HG03159 (cell line): ENCODE data around the gene SLC7A5.
"Not testable (repeated sequence)": the region's sequence is repeated elsewhere in the genome, so short reads cannot be mapped to it uniquely, and the experiment has no call there.

Source experiments
- ATAC-seq: cut with Tn5 transposase; IDR thresholded peaks from one replicate; pipeline ENCODE4 v1.9.1; 2021; ENCODE audit warnings: mild to moderate bottlenecking, moderate library complexity; ENCODE audit not compliant: unreplicated experiment

Gene SLC7A5

GRCh38 chr16:87824016-87824990 is 45.0 kb downstream of the SLC7A5 start:
- no peak for ATAC-seq

DNA sequence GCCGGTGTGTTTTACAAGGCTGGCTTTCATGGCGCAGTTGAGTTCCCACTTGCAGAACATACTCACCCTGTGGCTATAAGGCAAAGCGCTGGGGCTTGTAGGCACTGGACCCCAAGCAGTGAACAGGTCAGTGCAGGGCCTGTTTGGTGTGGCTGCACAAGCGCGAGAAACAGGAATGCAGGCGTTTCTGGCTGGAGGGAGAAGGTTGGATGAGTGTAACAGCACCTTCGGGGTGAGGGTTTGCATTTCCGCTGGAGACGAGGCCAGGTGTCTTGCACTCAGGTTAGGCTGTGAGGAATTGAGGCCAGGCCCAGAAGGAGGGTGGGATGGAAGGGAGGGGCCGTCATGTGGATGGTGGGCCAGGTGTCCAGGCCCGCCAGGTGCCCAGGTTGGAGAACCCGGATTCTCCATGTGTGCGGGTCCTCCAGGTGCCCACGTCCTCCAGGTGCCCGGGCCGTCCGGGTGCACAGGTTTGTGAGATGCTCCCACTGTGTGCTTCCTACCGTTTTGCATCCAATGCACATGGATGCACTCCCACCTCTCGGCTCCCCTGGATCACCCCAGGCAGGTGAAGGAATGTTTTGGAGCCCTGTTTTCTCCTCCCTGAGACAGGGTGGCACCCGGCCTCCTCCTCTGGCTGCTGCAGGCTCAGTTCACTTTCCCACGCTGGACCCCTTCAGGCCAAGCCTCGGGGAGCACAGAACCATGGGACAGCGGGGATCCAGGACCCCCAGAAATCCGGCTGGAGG is 46.0 kb downstream of the SLC7A5 start:
- no peak for ATAC-seq

DNA sequence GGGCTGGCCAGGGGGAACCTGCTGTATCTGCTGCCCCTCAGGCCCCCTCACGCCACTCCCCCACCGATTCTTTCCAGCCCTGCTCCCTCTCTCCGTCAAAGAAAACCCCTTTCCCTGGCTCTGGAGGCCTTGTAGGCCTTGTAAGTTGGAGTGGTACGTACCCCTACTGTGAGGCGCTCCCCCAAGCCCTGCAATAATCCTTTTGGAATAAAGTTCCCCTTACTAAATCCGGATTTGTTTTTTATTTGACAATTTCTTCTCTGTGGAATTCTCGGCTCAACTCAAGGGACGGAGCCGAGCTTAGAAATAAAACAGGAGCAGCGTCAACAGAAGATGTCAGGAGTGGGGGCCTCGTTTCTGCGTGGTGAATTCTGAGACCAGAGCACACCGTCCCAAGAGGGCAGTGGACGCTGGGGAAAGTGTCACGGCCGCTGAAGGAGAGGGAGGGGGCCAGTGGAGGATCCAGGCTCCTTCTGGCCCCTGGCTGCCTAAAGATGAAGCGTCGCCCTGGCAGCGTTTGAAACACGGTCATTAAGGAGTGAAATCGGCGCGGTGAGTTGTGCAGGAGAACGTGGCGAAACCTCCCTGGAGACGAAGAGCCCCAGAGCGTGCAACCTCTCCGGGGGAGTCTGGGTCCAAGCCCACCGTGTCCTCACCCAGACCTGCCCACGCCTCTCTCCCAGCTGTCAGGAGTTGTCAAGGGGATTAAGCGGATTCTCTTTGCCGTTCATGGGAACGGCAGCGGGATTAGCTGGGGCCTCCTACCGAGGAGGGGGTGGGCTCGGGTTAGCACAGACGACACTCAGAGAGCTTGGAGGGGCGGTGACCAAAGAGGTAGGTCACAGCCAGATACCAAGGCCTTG is 47.0 kb downstream of the SLC7A5 start:
- ATAC-seq: no peak

GRCh38 chr16:87821376-87822107 is 47.8 kb downstream of the SLC7A5 start:
- ATAC-seq: no peak

DNA sequence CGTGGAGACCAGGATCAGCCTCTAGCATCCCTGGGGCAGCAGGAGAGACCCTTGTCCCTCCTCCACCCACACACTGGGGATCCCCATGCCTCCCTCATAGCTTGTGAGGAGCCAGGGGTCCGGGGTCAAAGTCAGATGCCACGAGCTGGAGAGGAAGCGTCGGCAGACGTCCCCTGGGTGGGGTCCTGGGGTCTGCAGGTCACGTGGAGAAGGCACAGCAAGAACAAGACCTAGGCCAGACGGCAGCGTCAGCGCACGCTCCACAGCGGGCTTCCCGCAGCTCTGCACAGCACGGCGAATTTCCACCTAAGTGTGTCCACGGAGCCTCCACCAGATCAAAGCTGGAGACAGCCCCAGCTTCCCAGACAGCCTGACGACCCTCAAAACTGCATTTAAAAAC is 49.3 kb downstream of the SLC7A5 start:
- no peak for ATAC-seq

DNA sequence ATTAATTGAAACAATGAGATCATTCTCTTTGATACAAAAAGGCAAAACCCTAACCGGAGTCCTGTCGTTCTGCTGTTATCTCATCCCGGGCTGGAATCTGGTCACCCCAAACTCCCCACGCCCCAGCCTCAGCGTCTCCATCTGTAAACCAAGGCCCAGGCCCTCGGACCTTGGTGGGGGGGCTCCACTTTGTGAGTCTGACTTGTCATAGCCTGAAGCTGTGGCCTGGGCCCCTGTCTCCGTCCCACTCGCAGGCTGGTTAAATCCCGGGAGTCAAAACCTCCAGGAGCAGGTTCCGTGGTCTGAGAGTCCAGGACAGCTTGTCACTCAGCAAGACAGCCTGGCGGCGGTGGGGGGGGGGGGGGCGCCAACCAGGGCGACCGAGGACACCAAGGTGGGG is 50.0 kb downstream of the SLC7A5 start:
- no peak for ATAC-seq

- ATAC-seq: no peak
These were observed 50.7 kb downstream of the SLC7A5 start for GRCh38 chr16:87818533-87819161.

GRCh38 chr16:87817910-87818309 is 51.4 kb downstream of the SLC7A5 start:
- ATAC-seq: no peak

DNA sequence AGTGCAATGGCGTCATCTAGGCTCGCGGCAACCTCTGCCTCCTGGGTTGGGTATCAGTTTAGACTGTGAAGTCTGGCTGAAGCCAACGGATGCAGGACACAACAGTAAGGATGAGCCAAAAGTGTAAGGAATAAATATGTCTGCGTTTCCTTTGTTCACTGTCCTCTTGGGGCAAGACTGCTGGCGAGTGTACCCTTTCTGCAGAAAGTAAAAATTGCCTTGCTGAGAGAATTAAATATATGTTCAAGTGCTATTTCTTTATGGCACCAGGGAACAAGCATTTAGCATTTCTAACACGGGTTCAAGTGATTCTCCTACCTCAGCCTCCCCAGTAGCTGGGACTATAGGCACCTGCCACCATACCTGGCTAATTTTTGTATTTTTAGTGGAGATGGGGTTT is 51.9 kb downstream of the SLC7A5 start:
- ATAC-seq: not testable (repeated sequence)

DNA sequence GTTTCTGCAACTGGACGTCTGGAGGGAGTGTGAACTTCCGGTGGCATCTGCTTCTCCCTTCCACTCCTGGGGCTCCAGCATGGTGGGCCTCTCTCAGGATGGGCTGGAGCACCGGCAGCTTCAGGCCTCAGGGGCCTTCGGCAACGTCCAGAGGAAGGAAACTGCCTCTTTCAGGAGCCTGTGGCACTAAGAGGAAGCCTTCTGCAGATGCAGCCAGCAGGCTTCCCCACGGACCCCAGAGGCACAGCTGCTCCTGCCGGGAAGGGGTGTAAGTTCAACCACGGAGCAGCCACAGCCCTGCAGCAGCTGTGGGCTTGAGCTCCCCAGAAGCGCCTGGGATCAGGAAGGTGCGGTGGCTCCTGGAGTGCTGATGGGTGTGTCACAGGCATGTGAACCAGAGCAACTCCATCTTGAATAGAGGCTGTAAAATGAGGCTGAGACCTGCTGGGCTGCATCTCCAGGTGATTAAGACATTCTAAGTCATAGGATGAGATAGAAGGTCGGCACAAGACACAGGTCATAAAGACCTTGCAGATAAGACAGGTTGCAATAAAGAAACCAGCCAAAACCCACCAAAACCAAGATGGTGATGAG is 52.7 kb downstream of the SLC7A5 start:
- ATAC-seq: no peak

GRCh38 chr16:87815567-87815966 is 53.7 kb downstream of the SLC7A5 start:
- ATAC-seq: no peak

- no peak for ATAC-seq
These were observed 57.1 kb downstream of the SLC7A5 start for GRCh38 chr16:87812200-87812656.

GRCh38 chr16:87811454-87811853 is 57.9 kb downstream of the SLC7A5 start:
- ATAC-seq: not testable (repeated sequence)

DNA sequence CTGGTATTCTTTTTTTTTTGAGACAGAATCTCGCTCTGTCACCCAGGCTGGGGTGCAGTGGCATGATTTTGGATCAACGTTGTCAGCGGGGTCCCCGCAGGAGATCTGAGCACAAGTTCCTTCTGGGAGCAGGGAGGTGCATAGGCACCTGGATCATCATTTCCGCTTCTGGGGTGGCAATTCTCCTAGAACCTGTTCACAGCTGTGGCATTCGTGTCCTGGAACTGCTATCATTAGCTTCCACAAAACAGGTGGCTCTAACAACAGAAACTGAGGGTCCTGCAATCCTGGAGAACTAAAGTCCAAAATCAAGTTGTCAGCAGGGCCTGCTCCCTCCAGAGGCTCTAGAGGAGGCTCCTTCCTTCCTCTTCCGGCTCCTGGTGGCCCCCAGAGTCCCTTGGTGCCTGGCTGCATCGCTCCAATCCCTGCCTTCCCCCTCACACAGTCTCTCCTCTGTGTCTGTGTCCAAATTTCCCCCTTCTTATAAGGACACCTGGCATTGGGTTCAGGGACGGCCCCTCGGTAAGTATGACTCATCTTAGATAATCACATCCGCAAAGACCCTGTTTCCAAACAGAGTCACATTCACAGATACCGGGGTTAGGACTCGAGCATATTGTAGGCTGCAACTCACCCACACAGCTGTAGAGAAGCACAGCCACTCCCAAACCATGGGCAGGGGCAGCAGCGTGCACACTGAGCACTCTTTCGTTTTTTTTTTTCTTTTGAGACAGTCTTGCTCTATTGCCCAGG is 60.0 kb downstream of the SLC7A5 start:
- peak; percentile 48 for ATAC-seq

- no peak for ATAC-seq
These were observed 61.2 kb downstream of the SLC7A5 start for GRCh38 chr16:87808108-87808507.

GRCh38 chr16:87806641-87807546 is 62.4 kb downstream of the SLC7A5 start:
- ATAC-seq: no peak

DNA sequence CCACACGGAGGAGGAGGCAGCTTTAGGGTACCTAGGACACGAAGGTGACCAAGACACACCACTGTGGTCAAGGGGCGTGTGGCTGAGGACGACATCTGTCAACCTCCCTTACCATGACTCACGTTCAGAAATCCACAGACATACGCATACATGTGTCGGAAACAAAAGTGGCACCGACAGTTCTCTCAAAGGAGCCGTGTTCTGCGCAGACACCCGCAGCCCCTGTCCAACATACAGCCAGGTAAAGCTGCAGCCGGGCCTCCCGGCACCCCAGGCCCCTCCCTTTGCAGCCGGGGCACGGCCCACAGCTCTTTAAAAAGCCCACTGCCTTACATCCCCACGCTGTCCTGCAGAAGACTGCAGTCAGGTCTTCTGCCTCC is 63.1 kb downstream of the SLC7A5 start:
- ATAC-seq: no peak

GRCh38 chr16:87803385-87803784 is 65.9 kb downstream of the SLC7A5 start:
- ATAC-seq: no peak
